Panc1 (cell line): Measurements from ENCODE around the gene KIF20A. TPM values are rescaled to one million over a fixed set of nuclear protein-coding genes. Genes with fewer than 3 reads are reported as not detected.

ENCODE experiments used
- ATAC-seq: fragments of 200-7000 bp; cut with Tn5 transposase; 2 replicates; pipeline ENCODE4 v1.9.1; 2020; ENCODE audit warnings: mild to moderate bottlenecking, moderate library complexity
- BruUV-seq: library from RNA; stranded (reverse); fragments of 400-500 nt; replicated peaks from 2 replicates; lab custom pipeline; 2021; lab: Mats Ljungman, UMichigan
- CTCF ChIA-PET: fragments of 300-600 bp; sonication (Branson Sonifier 250); formaldehyde crosslinking; loops from one replicate; lab custom pipeline; 2022; ENCODE audit warnings: antibody characterized with exemption; lab: Charles Lee
- POLR2A ChIA-PET: fragments of 300-600 bp; sonication (Branson Sonifier 250); formaldehyde crosslinking; loops from one replicate; lab custom pipeline; 2022; ENCODE audit warnings: antibody characterized with exemption; lab: Charles Lee
- DNase-seq: peaks from one replicate; pipeline ENCODE4 v3.0.0-alpha.2; 2010; ENCODE audit warnings: low read depth, low spot score
- H3K27ac ChIP-seq: 2 replicates; pipeline ENCODE4 v1.5.1; 2011; ENCODE audit warnings: mild to moderate bottlenecking, low read length, inconsistent platforms
- H3K27me3 ChIP-seq: fragments of 200-500 bp; sonication (Bioruptor generic); 2 replicates; pipeline ENCODE4 v1.6.0; 2014; ENCODE audit warnings: low read length, inconsistent platforms; ENCODE audit not compliant: control insufficient read depth, insufficient read depth
- H3K36me3 ChIP-seq: fragments of 200-500 bp; sonication (Bioruptor generic); 2 replicates; pipeline ENCODE4 v1.5.1; 2014; ENCODE audit warnings: inconsistent platforms, mild to moderate bottlenecking, low read length, moderate library complexity; ENCODE audit not compliant: control insufficient read depth, insufficient read depth
- H3K4me1 ChIP-seq: 2 replicates; pipeline ENCODE4 v1.5.1; 2011; ENCODE audit warnings: inconsistent platforms, mild to moderate bottlenecking, low read length, moderate library complexity; ENCODE audit not compliant: control insufficient read depth, insufficient read depth
- H3K4me3 ChIP-seq, 2 experiments: 2 replicates each; pipeline ENCODE4 v1.5.1; 2011 to 2012; ENCODE audit warnings: low read depth in 2 of 2, low read length in 2 of 2, mild to moderate bottlenecking in 2 of 2, inconsistent platforms in 1 of 2, moderate library complexity in 1 of 2
- H3K9me3 ChIP-seq: fragments of 200-500 bp; sonication (Bioruptor generic); 2 replicates; pipeline ENCODE4 v1.5.1; 2014; ENCODE audit warnings: low read depth, mild to moderate bottlenecking, inconsistent platforms, low read length, moderate library complexity; ENCODE audit not compliant: control insufficient read depth, insufficient read depth
- CTCF ChIP-seq: fragments of 450-650 bp; IDR thresholded peaks from 2 replicates; pipeline ENCODE4 v1.5.1; 2017; ENCODE audit warnings: mild to moderate bottlenecking
- POLR2AphosphoS5 ChIP-seq: IDR thresholded peaks from 2 replicates; pipeline ENCODE4 v1.6.1; 2012; ENCODE audit warnings: mild to moderate bottlenecking, low read depth, low read length, moderate library complexity
- SIN3A ChIP-seq: IDR thresholded peaks from 2 replicates; pipeline ENCODE4 v1.6.1; 2012; ENCODE audit warnings: low read depth, mild to moderate bottlenecking, low read length, moderate library complexity, borderline replicate concordance; ENCODE audit not compliant: insufficient read depth
- TCF7L2 ChIP-seq: IDR thresholded peaks from 2 replicates; pipeline ENCODE4 v1.6.1; 2011; ENCODE audit warnings: mild to moderate bottlenecking, low read depth, low read length, inconsistent platforms
- in situ Hi-C: cut with HindIII; loops from 2 replicates; pipeline ENCODE4 v1.10.0; 2016; ENCODE audit warnings: low sequenced_read_pairs, low pct_unique_long_range_greater_than_20kb
- intact Hi-C: fragments of 100-400 bp; cut with micrococcal nuclease; formaldehyde crosslinking; loops from one replicate; pipeline ENCODE4 v1.10.0; 2022; ENCODE audit not compliant: unreplicated experiment
- total RNA-seq: library from RNA; stranded (reverse); gene quantifications from one replicate; pipeline ENCODE4 v1.2.1, GENCODE V29; 2021; ENCODE audit not compliant: unreplicated experiment
- TF ChIP-seq, protein P1 (sequence below), 2 experiments: IDR thresholded peaks; 2 replicates each; pipeline ENCODE4 v1.6.1; 2011 to 2012; ENCODE audit warnings: low read depth in 2 of 2, control low read depth in 1 of 2, low read length in 1 of 2, mild to moderate bottlenecking in 1 of 2, moderate library complexity in 1 of 2; ENCODE audit not compliant: insufficient read depth in 1 of 2

The KIF20A gene
- total RNA-seq, 1 experiment from 2014 or later: 55.4 TPM

DNA sequence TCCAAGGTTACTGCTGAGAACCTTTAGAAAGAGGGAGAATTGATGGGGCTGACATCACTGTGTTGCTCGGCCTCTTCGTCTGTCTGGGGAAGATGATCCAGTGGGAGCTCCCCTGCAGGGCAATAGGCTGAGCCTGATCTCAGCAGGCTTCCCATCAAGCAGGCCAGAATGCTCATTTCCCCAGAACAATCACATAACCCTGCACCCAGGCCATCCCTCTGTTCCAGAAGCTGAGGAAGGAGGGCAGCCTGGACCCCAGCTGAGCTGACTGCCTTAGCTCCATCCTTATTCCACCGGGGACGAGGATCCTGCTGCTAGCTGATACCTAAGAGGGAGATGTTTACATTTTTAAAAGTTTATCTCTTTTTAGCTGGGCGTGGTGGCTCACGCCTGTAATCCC lies 45.8 kb downstream of the KIF20A start:
- Histone ChIP-seq H3K4me1 (no peaks in the 10 kb centered on the region), H3K4me3 (no peak overlapping the region), H3K27me3 (no peaks in the 10 kb centered on the region), H3K36me3 (no peaks in the 10 kb centered on the region), H3K27ac (no peak overlapping the region), H3K9me3 (no peaks in the 10 kb centered on the region)
- in situ Hi-C loops: no loop called here
- ATAC-seq: no peak
- POLR2A ChIA-PET: interaction anchor here (0.5 kb wide), 1 partner anchor 126 kb away, joined by 3 read pairs; no protein-coding TSS in a partner anchor
- no TSS peak for BruUV-seq
- CTCF ChIA-PET: interaction anchor here (1.1 to 1.3 kb wide), 2 partner anchors 53 to 58 kb away, joined by 3 to 5 read pairs; no protein-coding TSS in a partner anchor
- DNase-seq: no peak
- no peak for TF ChIP-seq CTCF
- no peak for TF ChIP-seq POLR2AphosphoS5
- no peak for TF ChIP-seq TCF7L2
- no peak for TF ChIP-seq SIN3A
- TF ChIP-seq, protein P1, sequence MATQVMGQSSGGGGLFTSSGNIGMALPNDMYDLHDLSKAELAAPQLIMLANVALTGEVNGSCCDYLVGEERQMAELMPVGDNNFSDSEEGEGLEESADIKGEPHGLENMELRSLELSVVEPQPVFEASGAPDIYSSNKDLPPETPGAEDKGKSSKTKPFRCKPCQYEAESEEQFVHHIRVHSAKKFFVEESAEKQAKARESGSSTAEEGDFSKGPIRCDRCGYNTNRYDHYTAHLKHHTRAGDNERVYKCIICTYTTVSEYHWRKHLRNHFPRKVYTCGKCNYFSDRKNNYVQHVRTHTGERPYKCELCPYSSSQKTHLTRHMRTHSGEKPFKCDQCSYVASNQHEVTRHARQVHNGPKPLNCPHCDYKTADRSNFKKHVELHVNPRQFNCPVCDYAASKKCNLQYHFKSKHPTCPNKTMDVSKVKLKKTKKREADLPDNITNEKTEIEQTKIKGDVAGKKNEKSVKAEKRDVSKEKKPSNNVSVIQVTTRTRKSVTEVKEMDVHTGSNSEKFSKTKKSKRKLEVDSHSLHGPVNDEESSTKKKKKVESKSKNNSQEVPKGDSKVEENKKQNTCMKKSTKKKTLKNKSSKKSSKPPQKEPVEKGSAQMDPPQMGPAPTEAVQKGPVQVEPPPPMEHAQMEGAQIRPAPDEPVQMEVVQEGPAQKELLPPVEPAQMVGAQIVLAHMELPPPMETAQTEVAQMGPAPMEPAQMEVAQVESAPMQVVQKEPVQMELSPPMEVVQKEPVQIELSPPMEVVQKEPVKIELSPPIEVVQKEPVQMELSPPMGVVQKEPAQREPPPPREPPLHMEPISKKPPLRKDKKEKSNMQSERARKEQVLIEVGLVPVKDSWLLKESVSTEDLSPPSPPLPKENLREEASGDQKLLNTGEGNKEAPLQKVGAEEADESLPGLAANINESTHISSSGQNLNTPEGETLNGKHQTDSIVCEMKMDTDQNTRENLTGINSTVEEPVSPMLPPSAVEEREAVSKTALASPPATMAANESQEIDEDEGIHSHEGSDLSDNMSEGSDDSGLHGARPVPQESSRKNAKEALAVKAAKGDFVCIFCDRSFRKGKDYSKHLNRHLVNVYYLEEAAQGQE (IDR thresholded peaks at IDR 0.05; ENCODE audit: insufficient read depth in 1 of 2, low read depth in 2 of 2, low read length in 1 of 2): no peak
- intact Hi-C loops: no loop called here

DNA sequence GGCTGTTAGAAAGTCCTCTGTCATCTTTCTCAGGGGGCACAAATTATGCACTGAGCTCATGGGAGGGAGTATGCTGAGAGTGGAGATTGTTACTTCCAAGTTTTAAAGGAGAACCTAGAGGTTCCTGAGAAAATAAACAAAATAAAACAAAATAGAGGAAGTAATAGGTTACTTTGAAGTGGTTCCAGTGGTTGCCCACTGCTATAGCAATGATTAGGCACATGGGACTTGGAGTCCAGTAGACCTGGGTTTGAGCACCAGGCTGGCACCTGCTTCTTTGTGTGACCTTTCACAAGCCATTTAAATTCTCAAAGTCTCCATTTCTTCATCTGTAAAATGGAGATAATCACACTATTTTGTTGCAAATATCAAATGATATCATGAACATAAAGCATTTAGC lies 48.0 kb downstream of the KIF20A start:
- no TSS peak for BruUV-seq
- Histone ChIP-seq H3K36me3 (no peaks in the 10 kb centered on the region), H3K4me3 (no peak overlapping the region), H3K4me1 (peaks cover 12% of the 10 kb centered on the region), H3K9me3 (no peaks in the 10 kb centered on the region), H3K27me3 (no peaks in the 10 kb centered on the region), H3K27ac (no peak overlapping the region)
- ChIA-PET POLR2A (no interaction called here), CTCF (no interaction called here)
- intact Hi-C loops (no loop called here), in situ Hi-C loops (no loop called here)
- ATAC-seq: no peak
- TF ChIP-seq SIN3A (no peak), TCF7L2 (no peak)
- DNase-seq: no peak

GRCh38 chr5:138229387-138229786 lies 50.5 kb downstream of the KIF20A start:
- in situ Hi-C loops (no loop called here), intact Hi-C loops (no loop called here)
- ATAC-seq: no peak
- POLR2A ChIA-PET: interaction anchor here (0.7 kb wide), 2 partner anchors 13 to 16 kb away, joined by 7 read pairs; no protein-coding TSS in a partner anchor
- DNase-seq: no peak
- Histone ChIP-seq H3K4me1 (peaks cover 12% of the 10 kb centered on the region), H3K4me3 (no peak overlapping the region), H3K36me3 (no peaks in the 10 kb centered on the region), H3K9me3 (no peaks in the 10 kb centered on the region), H3K27ac (no peak overlapping the region), H3K27me3 (no peaks in the 10 kb centered on the region)
- no TSS peak for BruUV-seq
- CTCF ChIA-PET: interaction anchor here (0.5 kb wide), 1 partner anchor 23 kb away, joined by 6 read pairs; no protein-coding TSS in a partner anchor
- TF ChIP-seq, protein P1 (IDR thresholded peaks at IDR 0.05; ENCODE audit: insufficient read depth in 1 of 2, low read depth in 2 of 2, low read length in 1 of 2): no peak
- TF ChIP-seq SIN3A (no peak), TCF7L2 (no peak), POLR2AphosphoS5 (no peak), CTCF (no peak)
